Thymus (tissue), 11 donors: Measurements from ENCODE around the gene ARTN. TPM values are rescaled to one million over a fixed set of nuclear protein-coding genes. Genes with fewer than 3 reads are reported as not detected.

Source experiments
- DNase-seq, 9 donors: peaks; one replicate each; pipeline ENCODE4 v3.0.0-alpha.2; 2013; ENCODE audit warnings: low spot score in 9 of 9, low read depth in 6 of 9, missing footprints in 1 of 9
- H3K27ac ChIP-seq, 2 donors: one replicate each; pipeline ENCODE4 v1.5.1; 2013; ENCODE audit warnings: control low read depth in 1 of 2, low read depth in 1 of 2, low read length in 1 of 2, mild to moderate bottlenecking in 1 of 2, moderate library complexity in 1 of 2
- H3K27me3 ChIP-seq, 2 donors: one replicate each; pipeline ENCODE4 v1.5.1; 2013; ENCODE audit warnings: low read length in 1 of 2; ENCODE audit not compliant: control insufficient read depth in 2 of 2, insufficient read depth in 1 of 2
- H3K36me3 ChIP-seq, 2 donors: one replicate each; pipeline ENCODE4 v1.5.1; 2013; ENCODE audit warnings: low read length in 1 of 2, mild to moderate bottlenecking in 1 of 2, moderate library complexity in 1 of 2; ENCODE audit not compliant: control insufficient read depth in 2 of 2, insufficient read depth in 2 of 2
- H3K4me1 ChIP-seq, 2 donors: one replicate each; pipeline ENCODE4 v1.5.1; 2013; ENCODE audit warnings: low read length in 2 of 2; ENCODE audit not compliant: control insufficient read depth in 2 of 2, insufficient read depth in 2 of 2
- H3K4me3 ChIP-seq, 2 donors: one replicate each; pipeline ENCODE4 v1.5.1; 2013; ENCODE audit warnings: low read length in 2 of 2, control low read depth in 1 of 2, mild to moderate bottlenecking in 1 of 2
- H3K9me3 ChIP-seq, 2 donors: one replicate each; pipeline ENCODE4 v1.5.1; 2013; ENCODE audit warnings: low read length in 1 of 2, mild to moderate bottlenecking in 1 of 2; ENCODE audit not compliant: control insufficient read depth in 2 of 2, insufficient read depth in 1 of 2
- WGBS: extraction: QIAGEN DNeasy Blood & Tissue Kit; methylation state at CpG from one replicate; pipeline ENCODE4 v1.1.7; 2013; 5-methylcytosine and 5-hydroxymethylcytosine counted together
- polyA plus RNA-seq: library from polyadenylated mRNA; stranded (reverse); fragments of 200-250 nt; gene quantifications from one replicate; pipeline ENCODE4 v1.2.3, GENCODE V29; 2013
- total RNA-seq: library from RNA; stranded (reverse); fragments of 120-200 nt; gene quantifications from one replicate; pipeline ENCODE4 v1.2.4, GENCODE V29; 2013
- donor health status: healthy.

Gene ARTN
- total and polyA plus RNA-seq, 2 donors: 0.19 to 1.5 TPM

- 98% methylated on average over 4 of the region's 4 CpGs for WGBS
- Histone ChIP-seq H3K4me3 (no peak overlapping the region), H3K9me3 (no peaks in the 10 kb centered on the region), H3K27me3 (no peaks in the 10 kb centered on the region), H3K27ac (no peak overlapping the region), H3K36me3 (peaks cover 13 to 16% of the 10 kb centered on the region in 2 donors), H3K4me1 (no peaks in the 10 kb centered on the region)
- DNase-seq: no peak
Observed at GRCh38 chr1:43902058-43902831, 31.4 kb upstream of the ARTN start.

DNA sequence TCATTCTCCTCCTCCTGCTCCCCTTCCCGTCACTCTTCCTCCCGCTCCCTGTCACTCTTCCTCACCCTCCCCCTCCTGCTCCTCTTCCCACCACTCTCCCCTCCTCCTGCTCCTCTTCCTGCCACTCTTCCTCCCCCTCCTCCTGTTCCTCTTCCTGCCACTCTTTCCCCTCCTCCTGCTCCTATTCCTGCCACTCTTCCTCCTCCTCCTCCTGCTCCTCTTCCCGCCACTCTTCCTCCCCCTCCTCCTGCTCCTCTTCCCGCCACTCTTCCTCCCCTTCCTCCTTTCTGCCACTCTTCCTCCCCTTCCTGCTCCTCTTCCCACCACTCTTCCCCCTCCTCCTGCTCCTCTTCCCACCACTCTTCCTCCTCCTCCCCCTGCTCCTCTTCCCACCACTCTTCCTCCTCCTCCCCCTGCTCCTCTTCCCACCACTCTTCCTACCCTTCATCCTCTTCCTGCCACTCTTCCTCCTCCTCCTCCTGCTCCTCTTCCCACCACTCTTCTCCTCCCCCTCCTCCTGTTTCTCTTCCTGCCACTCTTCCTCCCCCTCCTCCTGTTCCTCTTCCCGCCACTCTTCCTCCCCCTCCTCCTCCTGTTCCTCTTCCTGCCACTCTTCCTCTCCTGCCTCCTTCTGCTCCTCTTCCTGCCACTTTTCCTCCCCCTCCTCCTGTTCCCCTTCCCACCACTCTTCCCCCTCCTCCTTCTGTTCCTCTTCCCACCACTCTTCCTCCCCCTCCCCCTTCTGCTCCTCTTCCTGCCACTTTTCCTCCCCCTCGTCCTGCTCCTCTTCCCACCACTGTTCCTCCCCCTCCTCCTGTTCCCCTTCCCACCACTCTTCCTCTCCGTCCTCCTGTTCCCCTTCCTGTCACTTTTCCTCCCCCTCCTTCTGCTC lies 28.7 kb upstream of the ARTN start:
- Histone ChIP-seq H3K4me3 (no peak overlapping the region), H3K27ac (no peak overlapping the region), H3K4me1 (no peaks in the 10 kb centered on the region), H3K36me3 (peaks cover 1 to 6% of the 10 kb centered on the region in 2 donors), H3K27me3 (no peaks in the 10 kb centered on the region), H3K9me3 (no peaks in the 10 kb centered on the region)
- no peak for DNase-seq
- WGBS: 57% methylated on average over 7 of the region's 7 CpGs

GRCh38 chr1:43908226-43908625 lies 25.4 kb upstream of the ARTN start:
- H3K4me3 ChIP-seq: no peak overlapping the region
- no peaks in the 10 kb centered on the region for H3K27me3 ChIP-seq
- no peak overlapping the region for H3K27ac ChIP-seq
- over 99% methylated on average over 2 of the region's 2 CpGs for WGBS
- peaks cover 5% of the 10 kb centered on the region in 2 donors for H3K36me3 ChIP-seq
- H3K9me3 ChIP-seq: no peaks in the 10 kb centered on the region
- DNase-seq: no peak
- H3K4me1 ChIP-seq: no peaks in the 10 kb centered on the region

DNA sequence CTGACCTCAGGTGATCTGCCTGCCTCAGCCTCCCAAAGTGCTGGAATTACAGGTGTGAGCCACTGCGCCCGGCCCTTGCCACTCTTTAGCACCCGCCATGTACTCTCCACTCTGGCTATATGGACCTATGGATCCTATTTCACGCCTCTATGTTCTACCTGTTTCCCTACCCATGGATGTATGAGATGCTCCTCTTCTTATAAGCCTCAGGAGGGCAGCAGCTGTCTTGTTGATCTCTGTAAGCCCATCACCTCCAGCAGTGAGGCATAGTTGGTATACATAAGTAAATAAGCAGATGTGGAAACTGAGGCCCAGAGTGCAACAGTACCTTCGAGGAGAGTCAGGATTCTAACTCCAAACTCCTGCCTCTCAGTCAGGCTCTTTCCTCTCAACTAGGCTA lies 24.7 kb upstream of the ARTN start:
- Histone ChIP-seq H3K27ac (no peak overlapping the region), H3K27me3 (no peaks in the 10 kb centered on the region), H3K36me3 (peaks cover 5% of the 10 kb centered on the region in 2 donors), H3K4me3 (no peak overlapping the region), H3K4me1 (no peaks in the 10 kb centered on the region), H3K9me3 (no peaks in the 10 kb centered on the region)
- no peak for DNase-seq
- WGBS: 98% methylated on average over 5 of the region's 5 CpGs

GRCh38 chr1:43910343-43910742 lies 23.3 kb upstream of the ARTN start:
- peaks cover 5% of the 10 kb centered on the region in 2 donors for H3K36me3 ChIP-seq
- H3K9me3 ChIP-seq: no peaks in the 10 kb centered on the region
- no peaks in the 10 kb centered on the region for H3K27me3 ChIP-seq
- no peak overlapping the region for H3K27ac ChIP-seq
- 100% methylated on average over 1 of the region's 1 CpG for WGBS
- H3K4me3 ChIP-seq: no peak overlapping the region
- DNase-seq: no peak
- no peaks in the 10 kb centered on the region for H3K4me1 ChIP-seq

DNA sequence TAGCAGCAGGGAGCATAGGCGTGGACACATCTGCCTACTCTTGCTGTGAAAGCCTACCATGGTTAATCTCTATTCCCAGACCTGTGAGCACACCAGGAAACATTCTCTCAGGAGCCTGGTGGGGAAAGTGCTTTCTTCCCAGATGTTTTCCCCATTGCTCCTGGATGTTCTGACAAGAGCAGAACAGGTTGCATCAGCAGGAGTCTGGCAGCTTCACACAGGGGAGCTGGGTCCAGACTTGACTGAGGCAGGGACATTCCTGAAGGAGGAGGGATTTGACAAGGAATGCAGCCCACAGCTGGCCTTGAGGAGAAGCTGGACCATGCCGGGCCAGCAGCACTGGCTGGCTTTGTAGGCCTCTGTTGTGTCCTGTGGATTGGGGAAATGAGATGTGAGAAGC lies 21.0 kb upstream of the ARTN start:
- no peak for DNase-seq
- Histone ChIP-seq H3K4me3 (no peak overlapping the region), H3K4me1 (no peaks in the 10 kb centered on the region), H3K9me3 (no peaks in the 10 kb centered on the region), H3K27ac (no peak overlapping the region), H3K27me3 (no peaks in the 10 kb centered on the region), H3K36me3 (peaks cover 2 to 5% of the 10 kb centered on the region in 2 donors)
- 93% methylated on average over 2 of the region's 2 CpGs for WGBS

GRCh38 chr1:43913051-43913501 lies 20.5 kb upstream of the ARTN start:
- H3K27ac ChIP-seq: no peak overlapping the region
- no peaks in the 10 kb centered on the region for H3K9me3 ChIP-seq
- no peak for DNase-seq
- no peaks in the 10 kb centered on the region for H3K27me3 ChIP-seq
- H3K4me3 ChIP-seq: no peak overlapping the region
- 90% methylated on average over 7 of the region's 7 CpGs for WGBS
- no peaks in the 10 kb centered on the region for H3K4me1 ChIP-seq
- peaks cover 2 to 5% of the 10 kb centered on the region in 2 donors for H3K36me3 ChIP-seq

GRCh38 chr1:43913666-43914360 lies 19.8 kb upstream of the ARTN start:
- Histone ChIP-seq H3K27ac (peak overlapping the region in 1 of 2 donors; percentile 25), H3K4me3 (no peak overlapping the region), H3K36me3 (peaks cover 2 to 5% of the 10 kb centered on the region in 2 donors), H3K27me3 (no peaks in the 10 kb centered on the region), H3K4me1 (no peaks in the 10 kb centered on the region), H3K9me3 (no peaks in the 10 kb centered on the region)
- no peak for DNase-seq
- WGBS: 90% methylated on average over 18 of the region's 18 CpGs
